Measurements from ENCODE around the gene GSK3B.

GSK3B gene

DNA sequence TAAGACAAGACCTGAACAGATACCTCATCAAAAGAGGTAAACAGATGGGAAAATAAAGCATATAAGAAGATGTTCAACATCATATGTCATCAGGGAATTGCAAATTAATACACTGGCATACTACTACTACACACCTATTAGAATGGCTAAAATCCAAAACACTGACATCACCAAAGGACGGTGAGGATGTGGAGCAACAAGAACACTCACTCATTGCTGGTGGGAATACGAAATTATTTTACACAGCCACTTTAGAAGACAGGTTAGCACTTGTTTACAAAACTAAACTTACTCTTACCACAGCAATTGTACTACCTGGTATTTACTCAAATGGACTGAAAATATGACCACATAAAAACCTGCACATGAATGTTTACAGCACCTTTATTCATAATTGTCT lies 119.6 kb downstream of the GSK3B start:
- Histone ChIP-seq H3K4me3 (ENCODE audit: low read length in 2 of 2) (no peak overlapping the region), H3K27me3 (ENCODE audit: control insufficient read depth in 1 of 2, insufficient read depth in 2 of 2, low read length in 2 of 2) (no peaks in the 10 kb centered on the region), H3K27ac (ENCODE audit: low read length) (no peak overlapping the region), H3K4me1 (ENCODE audit: control insufficient read depth, insufficient read depth, low read length) (no peaks in the 10 kb centered on the region), H3K9ac (ENCODE audit: low read length in 2 of 2) (no peak overlapping the region), H3K9me3 (ENCODE audit: control insufficient read depth in 2 of 2, low read length in 2 of 2) (no peaks in the 10 kb centered on the region), H3K36me3 (ENCODE audit: control insufficient read depth in 2 of 2, insufficient read depth in 2 of 2, low read length in 2 of 2) (no peaks in the 10 kb centered on the region)

GRCh38 chr3:119973018-119973646 lies 121.1 kb downstream of the GSK3B start:
- H3K9ac ChIP-seq (ENCODE audit: low read length in 2 of 2), result no peak overlapping the region

GRCh38 chr3:119969759-119970158 lies 124.5 kb downstream of the GSK3B start:
- no peaks in the 10 kb centered on the region for H3K36me3 ChIP-seq (ENCODE audit: control insufficient read depth in 2 of 2, insufficient read depth in 2 of 2, low read length in 2 of 2)
- no peaks in the 10 kb centered on the region for H3K9me3 ChIP-seq (ENCODE audit: control insufficient read depth in 2 of 2, low read length in 2 of 2)
- no peak overlapping the region for H3K9ac ChIP-seq (ENCODE audit: low read length in 2 of 2)
- H3K27me3 ChIP-seq (ENCODE audit: control insufficient read depth in 1 of 2, insufficient read depth in 2 of 2, low read length in 2 of 2), result no peaks in the 10 kb centered on the region
- H3K27ac ChIP-seq (ENCODE audit: low read length), result no peak overlapping the region
- no peaks in the 10 kb centered on the region for H3K4me1 ChIP-seq (ENCODE audit: control insufficient read depth, insufficient read depth, low read length)
- H3K4me3 ChIP-seq (ENCODE audit: low read length in 2 of 2), result no peak overlapping the region

More at GRCh38 chr3:119973018-119973646, 121.1 kb downstream of the GSK3B start:
- Histone ChIP-seq H3K36me3 (ENCODE audit: control insufficient read depth in 2 of 2, insufficient read depth in 2 of 2, low read length in 2 of 2) (no peaks in the 10 kb centered on the region), H3K4me3 (ENCODE audit: low read length in 2 of 2) (no peak overlapping the region), H3K9me3 (ENCODE audit: control insufficient read depth in 2 of 2, low read length in 2 of 2) (no peaks in the 10 kb centered on the region), H3K27ac (ENCODE audit: low read length) (no peak overlapping the region), H3K27me3 (ENCODE audit: control insufficient read depth in 1 of 2, insufficient read depth in 2 of 2, low read length in 2 of 2) (no peaks in the 10 kb centered on the region), H3K4me1 (ENCODE audit: control insufficient read depth, insufficient read depth, low read length) (no peaks in the 10 kb centered on the region)

DNA sequence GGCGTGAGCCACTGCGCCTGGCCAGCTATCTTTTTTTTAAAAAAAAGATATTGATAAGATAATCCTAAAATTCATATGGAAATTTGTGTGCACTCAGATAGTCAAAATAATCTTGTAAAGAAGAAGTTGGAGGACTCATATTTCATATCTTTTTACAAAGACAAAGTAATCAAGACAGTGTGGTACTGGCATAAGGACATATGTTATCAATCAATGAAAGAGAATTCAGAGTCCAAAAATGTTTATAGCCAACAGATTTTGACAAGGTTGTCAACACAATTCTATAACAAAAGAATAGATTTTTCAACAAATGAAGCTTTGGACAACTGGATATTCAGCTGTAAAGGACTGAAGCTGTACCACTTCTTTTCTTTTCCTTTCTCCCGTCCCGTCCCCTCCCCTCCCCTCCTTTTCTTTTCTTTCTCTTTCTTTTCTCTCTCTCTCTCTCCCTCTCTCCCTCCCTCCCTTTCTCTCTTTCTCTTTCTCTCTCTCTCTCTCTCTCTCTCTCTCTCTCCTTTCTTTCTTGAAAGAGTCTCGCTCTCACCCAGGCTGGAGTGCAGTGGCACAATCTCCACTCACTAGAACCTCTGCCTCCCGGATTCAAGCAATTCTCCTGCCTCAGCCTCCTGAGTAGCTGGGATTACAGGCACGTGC lies 126.8 kb downstream of the GSK3B start:
- Histone ChIP-seq H3K9ac (ENCODE audit: low read length in 2 of 2) (no peak overlapping the region), H3K36me3 (ENCODE audit: control insufficient read depth in 2 of 2, insufficient read depth in 2 of 2, low read length in 2 of 2) (no peaks in the 10 kb centered on the region), H3K4me3 (ENCODE audit: low read length in 2 of 2) (no peak overlapping the region), H3K27ac (ENCODE audit: low read length) (no peak overlapping the region), H3K4me1 (ENCODE audit: control insufficient read depth, insufficient read depth, low read length) (no peaks in the 10 kb centered on the region), H3K9me3 (ENCODE audit: control insufficient read depth in 2 of 2, low read length in 2 of 2) (peaks cover 0 to 4% of the 10 kb centered on the region in 2 donors), H3K27me3 (ENCODE audit: control insufficient read depth in 1 of 2, insufficient read depth in 2 of 2, low read length in 2 of 2) (no peaks in the 10 kb centered on the region)

GRCh38 chr3:119965692-119966091 lies 128.6 kb downstream of the GSK3B start:
- no peaks in the 10 kb centered on the region for H3K27me3 ChIP-seq (ENCODE audit: control insufficient read depth in 1 of 2, insufficient read depth in 2 of 2, low read length in 2 of 2)
- no peaks in the 10 kb centered on the region for H3K36me3 ChIP-seq (ENCODE audit: control insufficient read depth in 2 of 2, insufficient read depth in 2 of 2, low read length in 2 of 2)
- no peaks in the 10 kb centered on the region for H3K4me1 ChIP-seq (ENCODE audit: control insufficient read depth, insufficient read depth, low read length)
- no peak overlapping the region for H3K27ac ChIP-seq (ENCODE audit: low read length)
- no peak overlapping the region for H3K9ac ChIP-seq (ENCODE audit: low read length in 2 of 2)
- H3K9me3 ChIP-seq (ENCODE audit: control insufficient read depth in 2 of 2, low read length in 2 of 2), result peaks cover 0 to 4% of the 10 kb centered on the region in 2 donors
- no peak overlapping the region for H3K4me3 ChIP-seq (ENCODE audit: low read length in 2 of 2)

DNA sequence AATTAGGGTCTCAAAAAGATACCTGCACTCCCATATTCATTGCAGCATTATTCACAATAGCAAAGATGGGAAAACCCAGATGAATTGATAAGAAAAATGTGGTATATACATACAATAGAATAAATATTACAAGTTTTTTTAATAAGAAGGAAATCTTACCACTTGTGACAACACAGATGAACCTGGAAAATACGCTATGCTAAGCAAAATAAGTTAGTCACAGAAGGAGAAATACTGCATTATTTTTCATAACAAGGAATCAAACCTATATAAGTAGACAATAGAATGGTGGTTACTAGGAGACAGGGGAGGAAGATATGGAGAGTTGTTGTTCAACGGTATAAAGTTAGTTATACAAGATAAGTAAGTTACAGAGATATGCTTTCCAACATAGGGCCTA lies 130.0 kb downstream of the GSK3B start:
- H3K9ac ChIP-seq (ENCODE audit: low read length in 2 of 2), result no peak overlapping the region
- H3K9me3 ChIP-seq (ENCODE audit: control insufficient read depth in 2 of 2, low read length in 2 of 2), result peaks cover 0 to 4% of the 10 kb centered on the region in 2 donors
- no peak overlapping the region for H3K27ac ChIP-seq (ENCODE audit: low read length)
- H3K36me3 ChIP-seq (ENCODE audit: control insufficient read depth in 2 of 2, insufficient read depth in 2 of 2, low read length in 2 of 2), result no peaks in the 10 kb centered on the region
- H3K4me1 ChIP-seq (ENCODE audit: control insufficient read depth, insufficient read depth, low read length), result no peaks in the 10 kb centered on the region
- no peaks in the 10 kb centered on the region for H3K27me3 ChIP-seq (ENCODE audit: control insufficient read depth in 1 of 2, insufficient read depth in 2 of 2, low read length in 2 of 2)
- H3K4me3 ChIP-seq (ENCODE audit: low read length in 2 of 2), result no peak overlapping the region

DNA sequence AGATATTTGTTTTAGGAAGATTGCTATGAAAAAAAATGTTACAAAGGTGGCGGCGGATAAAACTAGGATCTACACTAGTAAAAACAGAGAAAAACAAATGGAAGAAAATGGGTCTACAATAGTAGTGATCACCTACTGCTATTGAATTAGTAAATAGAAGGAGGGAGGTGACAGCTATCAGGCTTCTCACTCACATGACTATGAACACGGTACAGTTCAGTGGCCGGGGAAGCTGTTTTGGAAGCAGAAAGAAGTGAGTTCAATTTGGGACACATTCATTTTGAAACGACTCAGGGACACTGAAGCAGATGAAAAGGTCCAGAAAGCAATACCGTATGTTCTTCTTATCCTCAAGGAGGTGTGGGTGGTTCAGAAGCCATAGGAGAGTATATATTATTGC lies 138.3 kb downstream of the GSK3B start:
- Histone ChIP-seq H3K4me3 (ENCODE audit: low read length in 2 of 2) (no peak overlapping the region), H3K4me1 (ENCODE audit: control insufficient read depth, insufficient read depth, low read length) (no peaks in the 10 kb centered on the region), H3K27me3 (ENCODE audit: control insufficient read depth in 1 of 2, insufficient read depth in 2 of 2, low read length in 2 of 2) (no peaks in the 10 kb centered on the region), H3K27ac (ENCODE audit: low read length) (no peak overlapping the region), H3K9me3 (ENCODE audit: control insufficient read depth in 2 of 2, low read length in 2 of 2) (no peaks in the 10 kb centered on the region), H3K9ac (ENCODE audit: low read length in 2 of 2) (no peak overlapping the region), H3K36me3 (ENCODE audit: control insufficient read depth in 2 of 2, insufficient read depth in 2 of 2, low read length in 2 of 2) (no peaks in the 10 kb centered on the region)

- no peak overlapping the region for H3K9ac ChIP-seq (ENCODE audit: low read length in 2 of 2)
- no peaks in the 10 kb centered on the region for H3K9me3 ChIP-seq (ENCODE audit: control insufficient read depth in 2 of 2, low read length in 2 of 2)
- no peaks in the 10 kb centered on the region for H3K4me1 ChIP-seq (ENCODE audit: control insufficient read depth, insufficient read depth, low read length)
- H3K27me3 ChIP-seq (ENCODE audit: control insufficient read depth in 1 of 2, insufficient read depth in 2 of 2, low read length in 2 of 2), result no peaks in the 10 kb centered on the region
- H3K36me3 ChIP-seq (ENCODE audit: control insufficient read depth in 2 of 2, insufficient read depth in 2 of 2, low read length in 2 of 2), result peaks cover 0 to 2% of the 10 kb centered on the region in 2 donors
- no peak overlapping the region for H3K27ac ChIP-seq (ENCODE audit: low read length)
- H3K4me3 ChIP-seq (ENCODE audit: low read length in 2 of 2), result no peak overlapping the region
Observed at GRCh38 chr3:119950666-119951325, 143.5 kb downstream of the GSK3B start.

- H3K27me3 ChIP-seq (ENCODE audit: control insufficient read depth in 1 of 2, insufficient read depth in 2 of 2, low read length in 2 of 2), result no peaks in the 10 kb centered on the region
- H3K9me3 ChIP-seq (ENCODE audit: control insufficient read depth in 2 of 2, low read length in 2 of 2), result no peaks in the 10 kb centered on the region
- no peak overlapping the region for H3K9ac ChIP-seq (ENCODE audit: low read length in 2 of 2)
- H3K36me3 ChIP-seq (ENCODE audit: control insufficient read depth in 2 of 2, insufficient read depth in 2 of 2, low read length in 2 of 2), result peaks cover 0 to 3% of the 10 kb centered on the region in 2 donors
- no peak overlapping the region for H3K27ac ChIP-seq (ENCODE audit: low read length)
- no peaks in the 10 kb centered on the region for H3K4me1 ChIP-seq (ENCODE audit: control insufficient read depth, insufficient read depth, low read length)
- H3K4me3 ChIP-seq (ENCODE audit: low read length in 2 of 2), result no peak overlapping the region
Observed at GRCh38 chr3:119945291-119945690, 149.0 kb downstream of the GSK3B start.

GRCh38 chr3:119944091-119944490 lies 150.2 kb downstream of the GSK3B start:
- H3K9me3 ChIP-seq (ENCODE audit: control insufficient read depth in 2 of 2, low read length in 2 of 2), result no peaks in the 10 kb centered on the region

DNA sequence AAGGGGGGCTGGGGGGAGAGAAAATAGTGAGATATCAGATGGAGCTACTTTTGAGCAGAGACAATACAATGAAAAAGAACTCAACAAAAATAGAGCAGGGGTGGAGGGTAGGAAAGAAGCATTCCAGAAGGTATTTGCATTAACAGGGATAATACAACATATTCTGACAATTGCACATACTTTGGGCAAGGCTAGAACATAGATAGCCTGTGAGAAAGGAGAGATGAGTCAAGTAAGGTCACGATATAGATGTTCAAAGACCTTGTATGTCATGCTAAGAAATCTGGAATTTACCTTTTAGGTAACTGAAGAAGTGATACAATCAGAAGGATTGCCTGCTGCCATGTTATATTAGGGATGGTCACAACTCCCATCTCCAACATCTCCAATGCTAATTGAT lies 155.2 kb downstream of the GSK3B start:
- H3K9ac ChIP-seq (ENCODE audit: low read length in 2 of 2), result no peak overlapping the region
- no peak overlapping the region for H3K4me3 ChIP-seq (ENCODE audit: low read length in 2 of 2)
- H3K9me3 ChIP-seq (ENCODE audit: control insufficient read depth in 2 of 2, low read length in 2 of 2), result no peaks in the 10 kb centered on the region
- H3K4me1 ChIP-seq (ENCODE audit: control insufficient read depth, insufficient read depth, low read length), result no peaks in the 10 kb centered on the region
- no peaks in the 10 kb centered on the region for H3K27me3 ChIP-seq (ENCODE audit: control insufficient read depth in 1 of 2, insufficient read depth in 2 of 2, low read length in 2 of 2)
- H3K36me3 ChIP-seq (ENCODE audit: control insufficient read depth in 2 of 2, insufficient read depth in 2 of 2, low read length in 2 of 2), result no peaks in the 10 kb centered on the region
- no peak overlapping the region for H3K27ac ChIP-seq (ENCODE audit: low read length)

More at GRCh38 chr3:119944091-119944490, 150.2 kb downstream of the GSK3B start:
- H3K4me3 ChIP-seq (ENCODE audit: low read length in 2 of 2), result no peak overlapping the region
- no peaks in the 10 kb centered on the region for H3K4me1 ChIP-seq (ENCODE audit: control insufficient read depth, insufficient read depth, low read length)
- H3K27ac ChIP-seq (ENCODE audit: low read length), result no peak overlapping the region
- no peak overlapping the region for H3K9ac ChIP-seq (ENCODE audit: low read length in 2 of 2)
- no peaks in the 10 kb centered on the region for H3K27me3 ChIP-seq (ENCODE audit: control insufficient read depth in 1 of 2, insufficient read depth in 2 of 2, low read length in 2 of 2)
- H3K36me3 ChIP-seq (ENCODE audit: control insufficient read depth in 2 of 2, insufficient read depth in 2 of 2, low read length in 2 of 2), result peaks cover 0 to 3% of the 10 kb centered on the region in 2 donors

All from stomach smooth muscle (tissue), 2 donors.